Stimulated activated CD4-positive, alpha-beta T cell treated with anti-CD3 and anti-CD28 coated beads, Interleukin-15, amount 100 ng/mL, for 1 hour (primary cell): ENCODE data around the gene HGFAC.

Experiments
- DNase-seq, 2 donors: peaks; one replicate each; pipeline ENCODE4 v3.0.0-alpha.2; 2020; ENCODE audit warnings: low read depth in 1 of 2, low spot score in 1 of 2

Gene HGFAC

DNA sequence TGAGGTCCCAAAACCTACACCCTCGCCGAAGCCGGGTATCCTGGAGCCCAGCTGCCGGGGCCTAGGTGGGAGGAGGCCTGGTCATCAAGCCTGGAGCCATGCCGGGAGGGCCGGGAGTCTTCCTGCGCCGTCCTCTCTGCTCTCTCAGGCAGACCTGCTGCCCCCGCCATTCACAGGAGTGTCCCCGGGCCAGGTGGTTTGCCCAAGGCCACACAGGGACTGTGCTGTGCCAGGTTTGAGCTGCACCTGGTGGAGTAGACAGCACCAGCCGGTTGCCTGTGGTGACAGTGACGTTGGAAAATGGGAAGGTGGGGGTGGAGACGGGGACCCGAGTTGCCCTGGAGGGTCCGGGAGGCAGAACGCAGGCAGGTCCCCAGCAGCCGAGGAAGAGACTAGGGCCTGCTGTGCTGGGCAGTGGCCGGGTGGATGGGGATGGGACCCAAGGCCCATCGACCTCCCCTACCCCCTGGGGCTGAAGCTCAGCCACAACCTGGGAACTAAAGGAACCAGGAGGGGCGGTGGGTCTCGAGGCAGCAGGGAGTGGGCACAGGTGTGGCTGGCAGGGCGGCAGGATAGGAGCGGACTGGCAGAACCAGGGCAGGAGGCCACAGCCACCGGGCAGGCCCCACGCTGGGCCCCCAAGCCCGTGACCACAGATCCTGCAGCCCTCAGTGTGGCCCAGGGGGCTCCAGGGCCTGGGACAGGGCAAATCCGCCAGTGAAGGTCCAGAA lies 30.8 kb downstream of the HGFAC start:
- DNase-seq = no peak

DNA sequence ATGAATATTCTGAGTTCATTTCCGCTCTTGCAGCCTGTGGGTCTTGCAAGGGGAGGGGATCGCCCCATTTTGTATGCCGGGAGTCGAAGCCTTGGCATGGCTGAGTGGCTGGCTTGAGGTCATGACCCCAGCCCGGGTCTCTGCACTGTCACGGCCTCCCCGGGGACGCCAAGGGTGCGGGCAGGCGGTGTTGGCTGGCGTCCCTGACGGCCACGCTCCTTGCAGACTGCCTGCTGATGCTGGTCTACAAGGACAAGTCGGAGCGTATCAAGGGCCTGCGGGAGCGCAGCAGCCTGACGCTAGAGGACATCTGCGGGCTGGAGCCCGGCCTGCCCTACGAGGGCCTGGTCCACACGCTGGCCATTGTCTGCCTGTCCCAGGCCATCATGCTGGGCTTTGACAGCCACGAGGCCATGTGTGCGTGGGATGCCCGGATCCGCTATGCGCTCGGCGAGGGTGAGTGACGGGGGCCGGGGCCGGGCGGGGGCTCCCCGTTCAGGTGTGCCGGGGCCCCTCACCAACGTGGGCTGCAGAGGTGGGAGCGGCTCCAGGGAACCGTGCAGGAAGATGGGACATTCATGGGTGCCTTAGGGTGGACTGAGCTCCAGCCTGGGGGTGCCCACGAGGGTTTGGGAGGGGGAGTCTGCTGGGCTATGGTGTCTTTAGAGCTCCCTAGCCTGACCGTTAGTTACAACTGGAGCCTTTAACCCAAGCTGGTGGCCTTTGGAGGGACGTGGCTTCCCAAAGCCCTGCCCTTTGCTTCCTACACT lies 31.6 kb downstream of the HGFAC start:
- no peak for DNase-seq

DNA sequence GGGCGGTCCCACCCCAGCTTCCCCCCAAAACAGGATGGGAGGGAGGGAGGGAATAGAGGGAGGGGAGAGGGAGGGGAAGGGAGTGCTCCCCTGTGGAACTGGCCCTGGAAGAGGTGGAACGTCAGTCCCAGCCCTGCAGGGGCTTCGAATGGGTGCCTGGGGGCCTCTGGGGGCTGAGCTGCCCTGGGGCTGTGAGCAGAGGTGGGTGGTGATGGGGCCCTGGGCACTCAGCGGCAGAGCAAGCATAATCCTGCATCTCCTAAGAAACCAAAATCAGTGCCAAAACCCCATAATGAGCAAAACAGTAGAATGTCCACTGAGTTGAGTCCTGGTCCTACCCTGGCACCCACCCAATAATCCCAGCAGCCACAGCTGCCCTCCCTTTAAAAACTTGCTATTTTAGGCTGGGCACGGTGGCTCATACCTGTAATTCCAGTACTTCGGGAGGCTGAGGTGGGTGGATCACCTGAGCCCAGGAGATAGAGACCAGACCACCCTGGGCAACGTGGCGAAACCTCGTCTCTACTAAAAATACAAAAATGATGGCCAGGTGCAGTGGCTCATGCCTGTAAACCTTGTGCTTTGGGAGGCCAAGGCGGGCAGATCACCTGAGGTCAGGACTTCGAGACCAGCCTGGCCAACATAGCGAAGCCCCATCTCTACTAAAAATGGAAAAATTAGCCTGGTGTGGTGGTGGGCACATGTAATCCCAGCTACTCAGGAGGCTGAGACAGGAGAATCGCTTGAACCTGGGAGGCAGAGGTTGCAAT lies 32.4 kb downstream of the HGFAC start:
- no peak for DNase-seq

DNA sequence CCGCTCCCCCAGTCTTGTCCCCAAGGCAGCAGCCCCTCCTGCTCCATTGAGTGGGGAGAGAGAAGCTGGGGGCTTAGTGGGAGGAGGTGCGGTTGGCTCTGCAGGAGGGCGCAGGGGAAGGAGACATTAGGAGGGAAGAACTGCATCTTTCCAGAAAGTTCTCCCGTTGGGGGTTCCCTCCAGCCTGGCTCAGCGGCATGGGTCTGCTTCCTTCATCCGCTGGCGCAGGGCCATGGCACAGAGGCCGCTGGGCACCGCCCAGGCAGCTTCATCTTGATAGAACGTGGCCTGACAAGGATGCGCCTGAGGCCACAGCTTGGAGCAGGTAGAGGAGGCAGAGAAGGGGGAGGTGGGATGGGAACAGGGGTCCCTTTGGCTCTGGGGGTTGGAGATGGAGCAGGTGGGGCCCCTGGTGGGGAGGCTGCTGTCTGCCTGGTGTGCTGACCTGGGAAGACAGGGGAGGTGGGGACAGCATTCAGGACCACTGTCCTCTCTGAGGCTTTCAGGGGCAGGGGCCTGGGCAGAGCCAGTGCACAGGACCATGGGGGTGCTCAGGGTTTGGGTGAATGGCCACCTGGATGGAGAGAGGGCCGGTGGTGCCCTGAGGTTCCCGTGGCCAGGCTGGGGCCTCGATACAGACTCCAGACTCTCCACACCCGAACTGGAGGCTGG lies 33.4 kb downstream of the HGFAC start:
- no peak for DNase-seq

DNA sequence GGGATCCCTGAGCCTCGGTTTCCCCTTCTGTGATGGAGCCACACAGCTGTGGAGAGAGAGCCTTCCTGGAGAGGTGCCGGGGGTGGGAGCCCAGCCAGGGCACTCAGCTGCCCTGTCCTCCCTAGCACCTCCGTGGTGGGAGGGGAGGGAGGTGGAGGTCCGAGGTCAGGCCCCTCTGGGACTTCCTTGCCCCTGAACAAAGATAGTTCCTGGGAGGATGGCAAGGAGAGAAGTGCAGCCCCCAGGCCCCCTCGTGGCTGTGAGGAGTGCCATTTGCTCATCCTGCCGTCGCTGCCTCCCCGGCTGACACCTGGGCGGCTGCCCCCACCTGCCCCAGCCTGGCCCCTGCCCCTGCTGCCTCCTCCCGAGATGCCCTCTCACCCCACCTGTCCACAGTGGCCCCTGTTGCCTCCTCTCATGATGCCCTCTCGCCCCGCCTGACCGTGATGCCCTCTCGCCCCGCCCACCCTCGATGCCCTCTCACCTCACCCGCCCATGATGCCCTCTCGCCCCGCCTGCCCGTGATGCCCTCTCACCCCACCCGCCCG lies 34.0 kb downstream of the HGFAC start:
- no peak for DNase-seq

DNA sequence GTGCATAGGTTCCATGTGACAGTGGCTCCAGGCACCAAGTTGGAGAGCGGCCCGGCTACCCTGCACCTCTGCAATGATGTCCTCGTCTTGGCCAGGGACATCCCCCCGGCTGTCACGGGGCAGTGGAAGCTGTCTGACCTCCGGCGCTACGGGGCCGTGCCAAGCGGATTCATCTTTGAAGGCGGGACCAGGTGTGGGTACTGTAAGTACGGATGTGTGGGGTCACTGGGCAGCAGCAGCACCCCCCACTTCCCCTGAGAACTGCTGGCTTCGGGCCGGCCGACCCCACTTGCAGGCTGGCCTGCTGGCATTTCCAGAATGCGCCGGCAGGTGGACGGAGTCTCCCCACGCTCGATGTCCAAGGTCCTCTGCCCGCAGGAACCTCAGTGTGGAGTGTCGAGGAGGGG lies 34.6 kb downstream of the HGFAC start:
- DNase-seq = no peak

DNA sequence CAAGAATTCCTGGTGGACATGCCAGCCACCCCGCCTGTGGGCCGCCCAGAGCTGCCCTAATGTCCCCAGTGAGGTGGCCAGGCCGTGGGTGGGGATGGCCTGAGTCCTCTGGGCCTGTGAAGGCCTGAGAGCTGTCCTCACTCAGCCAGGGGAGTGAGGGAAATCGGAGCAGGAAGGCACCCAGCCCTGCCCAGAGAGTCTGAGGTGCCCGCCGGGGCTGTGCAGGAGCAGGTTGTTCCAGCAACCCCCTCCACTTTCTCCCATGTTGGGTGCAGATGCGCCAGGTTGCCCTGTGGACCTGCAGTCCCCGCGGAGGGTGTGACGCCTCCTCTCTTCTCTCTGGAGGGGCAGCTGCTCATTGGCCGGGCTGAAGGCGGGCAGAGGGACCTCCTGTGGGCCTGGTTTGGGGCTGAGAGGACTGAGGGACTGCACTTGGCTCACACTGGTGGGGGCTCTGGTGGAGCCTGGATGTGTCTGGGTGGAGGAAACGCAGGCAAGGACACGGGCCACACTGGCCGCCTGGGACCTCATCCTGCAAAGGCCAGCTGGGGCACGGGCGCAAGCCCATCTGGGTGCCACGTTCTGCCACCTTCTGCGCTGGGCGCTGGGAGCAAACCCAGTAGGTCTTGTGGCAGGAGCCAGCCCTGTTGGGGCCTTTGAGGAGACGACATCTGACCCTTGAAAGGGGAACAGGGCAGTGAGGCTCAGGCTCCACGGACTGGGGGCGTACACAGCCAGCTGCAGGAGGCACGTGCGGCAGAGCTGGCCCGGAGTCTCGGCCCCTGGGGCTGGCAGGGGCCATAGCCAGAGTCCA lies 35.4 kb downstream of the HGFAC start:
- DNase-seq = no peak

DNA sequence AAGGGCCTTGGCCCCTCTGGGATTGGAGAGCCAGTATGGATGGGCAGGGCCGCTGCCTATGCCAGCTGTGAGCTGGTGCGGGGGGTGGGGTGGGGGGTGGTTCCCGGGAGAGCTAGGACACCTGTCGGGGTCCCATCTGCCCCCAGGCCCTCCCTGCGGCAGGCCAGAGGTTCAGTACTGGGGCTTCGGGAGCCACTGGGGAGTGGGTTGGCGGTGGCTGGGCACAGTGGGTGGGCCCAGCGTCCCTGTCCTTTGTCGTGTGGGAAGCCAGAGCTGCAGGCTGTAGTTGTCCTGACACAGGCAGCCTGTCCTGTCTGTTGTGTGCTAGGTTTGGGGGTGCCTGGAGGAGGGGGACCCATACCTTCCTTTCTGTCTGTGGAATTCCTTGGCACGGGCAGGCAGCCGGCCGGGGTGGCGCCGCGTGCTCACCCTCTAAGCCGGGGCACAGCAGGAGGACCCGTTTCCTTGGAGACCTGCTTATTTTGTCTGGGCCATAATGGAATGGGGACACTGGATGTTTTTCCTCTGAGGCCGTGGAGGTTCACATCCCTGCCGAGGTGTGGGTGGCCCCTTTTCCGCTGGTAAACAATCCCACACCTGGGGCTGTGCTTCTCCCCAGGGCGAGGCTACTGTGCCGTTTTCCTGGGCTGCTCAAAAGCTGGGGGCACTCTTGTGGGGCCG lies 36.1 kb downstream of the HGFAC start:
- DNase-seq = no peak

DNA sequence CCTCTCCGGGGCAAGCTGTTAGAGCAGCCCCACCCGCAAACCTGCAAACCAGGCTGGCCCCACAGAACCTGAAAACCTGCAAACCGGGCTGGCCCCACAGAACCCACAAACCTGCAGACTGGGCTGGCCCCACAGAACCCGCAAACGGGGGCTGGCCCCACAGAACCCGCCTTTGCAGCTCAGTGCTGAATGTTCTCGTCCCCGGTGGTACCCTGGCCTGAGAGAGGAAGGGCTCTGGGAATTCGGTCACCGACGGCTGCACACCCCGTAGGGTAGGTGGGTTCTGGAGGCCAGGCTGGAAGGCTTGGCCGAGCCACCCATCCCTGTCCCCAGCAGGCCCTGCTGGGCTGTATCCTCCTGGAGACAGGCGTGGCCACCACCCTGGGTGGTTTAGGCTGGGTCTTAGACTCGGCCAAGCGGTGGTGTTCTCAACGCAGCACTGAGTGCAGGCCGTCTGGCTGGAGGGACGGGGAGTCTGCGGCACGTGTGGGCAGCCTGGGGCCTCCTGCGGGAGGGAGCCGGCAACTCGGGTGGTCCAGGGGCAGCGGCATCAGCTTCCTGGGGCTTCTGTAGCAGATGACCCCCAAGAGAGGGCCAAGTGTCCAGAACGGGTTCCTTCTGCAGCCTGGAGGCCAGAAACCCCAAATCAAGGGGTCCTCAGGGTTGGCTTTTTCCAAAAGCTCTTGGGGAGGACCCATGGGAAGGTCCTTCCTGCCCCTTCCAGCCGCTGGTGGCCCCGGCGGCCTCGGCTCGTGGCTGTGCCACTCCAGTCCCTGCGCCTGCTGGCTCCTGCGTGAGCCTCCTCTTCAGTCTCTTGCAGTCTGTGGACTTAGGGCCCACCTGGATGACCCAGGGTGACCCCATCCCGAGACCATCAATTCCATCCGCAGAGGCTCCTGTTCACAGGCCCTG lies 36.9 kb downstream of the HGFAC start:
- no peak for DNase-seq

DNA sequence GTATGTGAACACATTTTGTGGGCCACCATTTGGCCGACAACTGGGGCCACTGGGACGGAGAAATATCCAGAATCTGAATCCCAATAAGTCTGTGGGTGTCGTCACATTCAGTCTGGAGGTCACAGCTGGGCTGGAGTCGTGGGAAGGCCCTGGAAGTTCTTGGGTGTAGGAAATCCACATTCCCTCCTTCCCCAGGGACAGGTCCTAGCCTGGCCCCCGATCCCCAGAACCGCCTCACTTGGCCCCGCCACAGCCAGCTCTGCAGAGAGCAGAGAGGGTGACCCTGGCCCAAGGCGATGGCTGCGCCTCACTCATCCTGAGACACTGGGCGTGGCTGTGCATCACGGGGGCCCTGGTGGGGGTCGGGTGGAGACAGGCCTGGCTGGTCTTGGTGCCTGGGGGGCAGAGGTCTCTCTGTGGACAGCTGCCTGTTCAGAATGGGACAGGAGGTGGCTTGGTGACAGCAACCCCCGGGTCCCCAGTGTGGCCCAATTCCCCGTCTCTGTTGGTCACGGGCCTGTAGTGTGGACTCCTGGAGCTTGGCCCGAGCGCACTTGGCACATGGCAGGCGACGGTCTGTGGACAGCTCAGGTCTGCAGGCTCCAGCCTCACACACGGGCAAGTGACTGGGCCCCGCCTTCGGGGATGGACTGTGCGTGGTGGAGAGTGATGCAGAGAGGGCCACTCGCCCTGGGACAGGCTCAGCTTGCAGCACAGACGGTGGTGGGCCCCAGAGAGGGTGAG lies 37.8 kb downstream of the HGFAC start:
- no peak for DNase-seq

DNA sequence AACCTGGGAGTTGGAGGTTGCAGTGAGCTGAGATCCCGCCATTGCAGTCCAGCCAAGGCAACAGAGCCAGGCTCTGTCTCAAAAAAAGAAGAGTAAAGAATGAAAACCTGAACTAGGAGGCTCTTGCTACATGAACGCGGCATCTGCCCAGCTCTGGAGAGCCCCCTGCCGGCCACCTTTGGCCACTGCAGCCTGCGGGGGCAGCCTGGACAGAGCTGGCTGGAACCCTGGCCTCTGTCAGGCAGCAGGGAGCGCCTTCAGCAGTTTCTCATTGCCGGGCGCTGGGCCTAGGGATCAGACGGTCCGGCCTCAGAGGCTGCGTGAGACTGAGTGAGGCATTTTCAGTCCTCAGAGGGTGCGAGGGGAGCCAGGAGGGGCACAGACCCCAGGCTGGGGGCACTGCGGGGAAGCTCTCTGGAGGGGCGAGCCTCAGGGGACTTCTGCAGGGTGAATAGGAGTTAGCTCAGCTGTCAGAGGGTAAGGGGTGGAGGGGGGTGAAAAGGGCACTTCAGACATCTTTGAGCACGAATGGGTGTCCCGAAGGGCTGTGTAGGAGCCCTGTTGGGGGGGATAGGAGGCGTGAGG lies 38.9 kb downstream of the HGFAC start:
- DNase-seq = peak; percentile 46 to 66

DNA sequence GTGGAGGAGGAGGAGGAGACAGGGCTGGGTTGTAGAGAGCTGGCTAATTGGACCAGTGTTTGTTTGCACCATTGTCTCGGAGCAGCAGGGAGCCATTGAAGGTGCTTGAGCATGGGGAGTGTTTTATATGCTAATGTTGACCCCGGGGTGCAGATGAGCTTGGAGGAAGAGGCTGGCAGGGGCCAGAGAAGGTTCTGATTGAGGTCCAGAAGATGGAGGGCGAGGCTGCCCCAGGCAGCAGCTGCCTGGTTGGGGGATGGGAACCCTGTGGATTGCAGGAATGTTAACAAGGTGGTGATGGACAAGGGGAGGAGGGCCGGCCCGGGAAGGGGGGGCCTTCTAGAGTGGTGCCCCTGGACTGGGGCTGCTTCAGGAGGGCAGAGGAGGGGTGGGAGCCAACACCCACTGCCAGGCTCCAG lies 39.4 kb downstream of the HGFAC start:
- DNase-seq = no peak

DNA sequence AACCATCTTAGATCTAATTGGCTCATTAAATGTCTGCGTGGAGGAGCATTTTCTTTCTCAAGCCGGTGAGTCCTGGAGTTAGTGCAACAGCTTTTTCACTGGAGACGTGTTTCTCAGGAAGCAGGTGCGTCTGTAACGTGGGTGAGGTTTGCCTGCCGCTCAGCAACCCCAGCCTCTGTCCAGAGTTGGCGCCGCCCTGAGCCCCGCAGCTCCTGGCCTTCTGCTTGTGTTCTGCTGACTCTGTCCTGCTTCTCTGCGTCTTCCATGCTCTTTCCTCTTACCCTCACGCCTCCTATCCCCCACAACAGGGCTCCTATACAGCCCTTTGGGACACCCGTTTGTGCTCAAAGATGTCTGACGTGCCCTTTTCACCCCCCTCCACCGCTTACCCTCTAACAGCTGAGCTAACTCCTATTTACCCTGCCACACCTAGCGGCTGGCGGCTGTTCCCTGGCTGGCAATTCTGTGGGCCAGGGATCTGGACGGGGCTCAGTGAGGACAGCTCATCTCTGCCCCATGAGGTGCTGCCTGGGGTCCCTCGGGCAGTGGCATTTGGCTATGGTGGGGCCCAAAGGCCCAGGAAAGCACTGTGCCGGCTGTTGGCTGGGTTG lies 40.1 kb downstream of the HGFAC start:
- DNase-seq = no peak

DNA sequence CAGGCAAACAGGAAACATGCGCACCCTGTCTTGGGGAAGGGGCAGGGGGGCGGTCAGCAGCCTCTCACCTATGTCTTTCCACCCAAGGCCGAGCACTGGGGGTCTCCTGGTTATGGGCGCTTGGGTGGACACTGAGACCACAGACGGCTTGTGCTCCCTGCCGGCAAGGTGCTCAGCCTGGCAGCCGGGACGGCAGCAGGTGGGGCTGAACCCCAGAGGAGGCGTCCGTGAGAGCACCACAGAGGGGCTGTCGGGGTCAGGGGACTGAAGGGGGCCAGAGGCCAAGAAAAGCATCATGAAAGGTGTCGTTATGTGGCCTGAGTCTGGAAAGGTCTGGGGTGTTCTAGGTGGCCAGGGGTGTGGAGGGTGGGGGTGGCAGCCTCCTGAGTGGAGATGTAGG lies 40.9 kb downstream of the HGFAC start:
- no peak for DNase-seq

DNA sequence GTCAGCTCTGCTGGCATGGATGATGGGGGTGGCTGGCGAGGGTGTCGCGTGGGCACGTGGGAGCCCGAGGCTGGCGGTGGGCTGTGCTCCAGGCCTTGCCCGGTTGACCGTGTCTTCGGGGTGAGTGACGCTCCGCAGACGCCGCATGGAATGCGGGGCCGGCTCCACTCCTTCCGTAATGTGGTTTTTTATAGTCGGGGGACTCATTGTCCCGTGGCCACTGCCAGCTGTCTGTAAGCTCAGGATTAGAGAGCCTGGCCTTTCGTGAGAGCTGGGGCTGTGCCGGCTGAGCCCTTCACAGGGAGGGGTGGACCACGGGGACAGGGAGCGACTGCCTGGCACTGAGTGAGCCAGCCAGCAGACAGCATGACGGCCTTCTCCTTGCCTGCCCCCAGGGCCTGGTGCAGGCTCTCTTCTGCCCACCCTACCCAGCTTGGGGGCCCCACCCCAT lies 41.7 kb downstream of the HGFAC start:
- no peak for DNase-seq

DNA sequence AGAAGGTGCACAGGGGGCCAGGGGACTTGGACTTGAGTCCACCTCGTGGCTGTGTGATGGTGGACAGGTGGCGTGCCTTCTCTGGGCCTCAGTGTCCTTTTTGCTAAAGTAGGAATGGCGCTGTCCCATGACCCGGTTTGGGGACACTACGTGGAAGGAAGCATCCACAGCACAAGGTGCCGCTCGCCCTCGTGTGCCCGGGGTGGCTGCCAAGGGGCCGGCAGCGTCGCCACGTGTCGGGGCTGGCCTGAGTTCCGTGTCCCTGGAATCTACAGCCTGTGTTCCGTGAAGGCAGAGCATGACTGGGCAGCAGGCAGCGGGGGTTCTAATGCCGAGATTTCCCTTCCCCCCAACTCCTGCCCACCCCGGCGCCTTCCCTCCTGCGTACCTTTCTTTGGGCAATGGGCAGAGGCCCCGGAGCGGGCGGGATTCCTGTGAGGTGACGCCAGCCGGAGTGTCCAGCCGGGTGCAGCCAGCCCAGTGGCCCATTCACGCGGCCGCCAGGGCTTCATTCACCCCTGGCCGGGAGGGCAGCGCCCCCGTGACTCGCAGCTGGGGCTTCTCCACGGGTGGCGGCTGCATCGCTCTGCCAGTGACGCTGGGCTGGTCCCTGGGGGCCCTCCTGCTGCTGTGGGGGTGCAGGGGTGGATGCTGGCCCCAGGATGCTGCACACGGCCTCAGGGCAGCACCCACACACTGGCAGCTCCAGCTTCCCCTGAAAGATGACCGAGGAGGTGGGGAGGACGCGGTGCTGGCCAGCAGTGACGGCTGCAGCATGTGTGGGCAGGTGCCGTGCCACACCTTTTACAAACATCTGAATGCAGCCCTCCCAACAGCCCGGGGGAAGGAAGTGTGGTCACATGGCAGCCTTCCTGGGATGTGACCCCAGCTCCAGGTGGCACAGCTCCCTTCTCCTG lies 42.5 kb downstream of the HGFAC start:
- DNase-seq = no peak
